ENCODE results near the gene BMP8A.

- TF ChIP-seq ZNF274 (IDR thresholded peaks at IDR 0.05; ENCODE audit: low read depth, low read length) (no peak), SUZ12 (IDR thresholded peaks at IDR 0.05; ENCODE audit: extremely low read depth, insufficient read depth, insufficient read length) (no peak)
Observed at GRCh38 chr1:39474810-39475209, 16.6 kb upstream of the BMP8A start.
